HCT116 (cell line): Measurements from ENCODE around the gene ITGBL1. TPM values are rescaled to one million over a fixed set of nuclear protein-coding genes. Genes with fewer than 3 reads are reported as not detected.

Source experiments
- ATAC-seq: fragments of 200-7000 bp; cut with Tn5 transposase; 2 replicates; pipeline ENCODE4 v1.9.1; 2020; ENCODE audit warnings: mild to moderate bottlenecking, moderate library complexity
- BruUV-seq: library from RNA; stranded (reverse); fragments of 400-500 nt; replicated peaks from 2 replicates; lab custom pipeline; 2021; lab: Mats Ljungman, UMichigan
- CTCF ChIA-PET: fragments of 300-600 bp; sonication (Branson Sonifier 250); formaldehyde crosslinking; loops from one replicate; lab custom pipeline; 2021; ENCODE audit warnings: antibody characterized with exemption; lab: Charles Lee
- POLR2A ChIA-PET: fragments of 300-600, 350-600 bp; sonication (Branson Sonifier 250); formaldehyde crosslinking; loops from one replicate; lab custom pipeline; 2021; ENCODE audit warnings: antibody characterized with exemption; lab: Charles Lee
- RAD21 ChIA-PET, 2 experiments: fragments of 300-600 bp; sonication (Branson Sonifier 250); formaldehyde crosslinking; loops; one replicate each; lab custom pipeline; 2023; ENCODE audit warnings: low total read pairs in 2 of 2; ENCODE audit not compliant: uncharacterized antibody in 2 of 2, unreplicated experiment in 2 of 2, low non-redundant PET in 1 of 2; lab: Charles Lee
- DNase-seq: peaks from one replicate; pipeline ENCODE4 v3.0.0-alpha.2; 2010; ENCODE audit warnings: low read depth, low spot score
- H2AFZ ChIP-seq: fragments of 200-600 bp; shearing (Covaris generic), sonication (generic); 2 replicates; pipeline ENCODE4 v1.6.1; 2017; ENCODE audit warnings: low read depth, mixed run types, mixed read lengths, antibody characterized with exemption, low read length; ENCODE audit not compliant: poor library complexity, severe bottlenecking
- H3K27ac ChIP-seq: 2 replicates; pipeline ENCODE4 v1.5.1; 2012; ENCODE audit warnings: low read depth, low read length
- H3K27me3 ChIP-seq: fragments of 200-600 bp; sonication (generic); 2 replicates; pipeline ENCODE4 v1.6.1; 2016; ENCODE audit warnings: mixed run types, low read length, mixed read lengths; ENCODE audit not compliant: insufficient read depth
- H3K36me3 ChIP-seq, 2 experiments: fragments of 200-500 bp in 1 of 2; fragments of 200-600 bp in 1 of 2; sonication (Bioruptor generic) in 1 of 2; sonication (generic) in 1 of 2; 2 replicates each; pipeline versions ENCODE4 v1.5.1 to v1.6.1; 2014 to 2016; ENCODE audit warnings: low read length in 2 of 2, inconsistent platforms in 1 of 2, mixed read lengths in 1 of 2, mixed run types in 1 of 2; ENCODE audit not compliant: insufficient read depth in 2 of 2, control insufficient read depth in 1 of 2
- H3K4me1 ChIP-seq, 2 experiments: fragments of 200-600 bp in 1 of 2; sonication (generic) in 1 of 2; 2 replicates each; pipeline versions ENCODE4 v1.5.1 to v1.6.1; 2012 to 2017; ENCODE audit warnings: low read length in 2 of 2, inconsistent platforms in 1 of 2, mild to moderate bottlenecking in 1 of 2, mixed read lengths in 1 of 2, mixed run types in 1 of 2, moderate library complexity in 1 of 2; ENCODE audit not compliant: insufficient read depth in 2 of 2, control insufficient read depth in 1 of 2
- H3K4me2 ChIP-seq: fragments of 200-600 bp; sonication (generic); 2 replicates; pipeline ENCODE4 v1.6.1; 2017; ENCODE audit warnings: mixed run types, low read length, mixed read lengths
- H3K4me3 ChIP-seq, 2 experiments: fragments of 200-600 bp in 1 of 2; sonication (generic) in 1 of 2; replicated peaks in 1 of 2; 2 replicates each; pipeline ENCODE4 v1.5.1; 2011 to 2016; ENCODE audit warnings: low read length in 2 of 2, control low read depth in 1 of 2, low read depth in 1 of 2, mild to moderate bottlenecking in 1 of 2, mixed read lengths in 1 of 2, mixed run types in 1 of 2
- H3K79me2 ChIP-seq: fragments of 200-600 bp; sonication (generic); 2 replicates; pipeline ENCODE4 v1.6.1; 2017; ENCODE audit warnings: mild to moderate bottlenecking, mixed run types, low read length, moderate library complexity, mixed read lengths; ENCODE audit not compliant: insufficient read depth
- H3K9ac ChIP-seq: fragments of 200-600 bp; sonication (generic); 2 replicates; pipeline ENCODE4 v1.6.1; 2016; ENCODE audit warnings: low read length, mixed read lengths
- H3K9me2 ChIP-seq: fragments of 200-600 bp; sonication (generic), shearing (Covaris generic); 2 replicates; pipeline ENCODE4 v1.6.1; 2017; ENCODE audit warnings: mixed run types, mild to moderate bottlenecking, moderate library complexity; ENCODE audit not compliant: insufficient read depth
- H3K9me3 ChIP-seq, 2 experiments: fragments of 200-500 bp in 1 of 2; fragments of 200-600 bp in 1 of 2; sonication (Bioruptor generic) in 1 of 2; sonication (generic) in 1 of 2; 2 replicates each; pipeline ENCODE4 v1.6.1; 2014 to 2017; ENCODE audit warnings: low read length in 2 of 2, mixed read lengths in 2 of 2, inconsistent platforms in 1 of 2, low read depth in 1 of 2, mild to moderate bottlenecking in 1 of 2, mixed run types in 1 of 2, moderate library complexity in 1 of 2; ENCODE audit not compliant: control insufficient read depth in 1 of 2, insufficient read depth in 1 of 2
- H4K20me1 ChIP-seq: fragments of 200-600 bp; sonication (generic), shearing (Covaris generic); 2 replicates; pipeline ENCODE4 v1.6.1; 2017; ENCODE audit warnings: mixed run types, mild to moderate bottlenecking, moderate library complexity; ENCODE audit not compliant: insufficient read depth
- ATF3 ChIP-seq: IDR thresholded peaks from 2 replicates; pipeline ENCODE4 v1.6.1; 2012
- CBX3 ChIP-seq: IDR thresholded peaks from 2 replicates; pipeline ENCODE4 v1.6.1; 2012; ENCODE audit warnings: low read depth
- CTCF ChIP-seq, 3 experiments: fragments of 200-600 bp in 1 of 3; sonication (generic) in 1 of 3; IDR thresholded peaks in 2 of 3; conservative IDR thresholded peaks in 1 of 3; 2 replicates each; pipeline ENCODE4 v1.5.1; 2012 to 2017; ENCODE audit warnings: low read depth in 2 of 3, low read length in 2 of 3, antibody characterized with exemption in 1 of 3, borderline replicate concordance in 1 of 3, control low read depth in 1 of 3, mild to moderate bottlenecking in 1 of 3, mixed read lengths in 1 of 3, mixed run types in 1 of 3, moderate library complexity in 1 of 3; ENCODE audit not compliant: insufficient read depth in 1 of 3
- EZH2 ChIP-seq: fragments of 200-600 bp; sonication (generic); IDR thresholded peaks from 2 replicates; pipeline ENCODE4 v1.6.1; 2017; ENCODE audit warnings: antibody characterized with exemption, mixed run types
- FOSL1 ChIP-seq: IDR thresholded peaks from 2 replicates; pipeline ENCODE4 v1.6.1; 2012; ENCODE audit warnings: low read depth
- JUND ChIP-seq: IDR thresholded peaks from 2 replicates; pipeline ENCODE4 v1.6.1; 2012
- MAX ChIP-seq: IDR thresholded peaks from 2 replicates; pipeline ENCODE4 v1.6.1; 2012
- POLR2A ChIP-seq: IDR thresholded peaks from 2 replicates; pipeline ENCODE4 v1.7.0; 2011; ENCODE audit warnings: borderline replicate concordance; ENCODE audit not compliant: insufficient read depth, insufficient read length; ENCODE audit errors: extremely low read depth
- RAD21 ChIP-seq: IDR thresholded peaks from 2 replicates; pipeline ENCODE4 v1.6.1; 2012; ENCODE audit warnings: low read depth, mild to moderate bottlenecking
- REST ChIP-seq: IDR thresholded peaks from 2 replicates; pipeline ENCODE4 v1.6.1; 2012; ENCODE audit warnings: low read depth
- SRF ChIP-seq: IDR thresholded peaks from 2 replicates; pipeline ENCODE4 v1.6.1; 2012; ENCODE audit warnings: low read depth
- YY1 ChIP-seq: IDR thresholded peaks from 2 replicates; pipeline ENCODE4 v1.6.1; 2011; ENCODE audit warnings: low read length, low read depth, moderate library complexity, mild to moderate bottlenecking; ENCODE audit not compliant: insufficient replicate concordance; ENCODE audit errors: extremely low read depth
- intact Hi-C: fragments of 100-400 bp; cut with micrococcal nuclease; formaldehyde crosslinking; loops from 2 replicates; pipeline ENCODE4 v1.10.0; 2022
- total RNA-seq: library from RNA; stranded (reverse); gene quantifications from one replicate; pipeline ENCODE4 v1.2.1, GENCODE V29; 2021; ENCODE audit not compliant: unreplicated experiment

The ITGBL1 gene
- total RNA-seq, 1 experiment from 2014 or later, result 0.66 TPM

- RAD21 ChIA-PET, result no interaction called here
- intact Hi-C loops, result no loop called here
These were observed 221.1 kb downstream of the ITGBL1 start for GRCh38 chr13:101673360-101674105.

GRCh38 chr13:101681834-101682233 is 229.4 kb downstream of the ITGBL1 start:
- no peak overlapping the region for H3K9ac ChIP-seq
- POLR2A ChIA-PET, result no interaction called here
- intact Hi-C loops, result no loop called here
- no peak for TF ChIP-seq REST
- TF ChIP-seq CBX3, result no peak
- no peak for TF ChIP-seq JUND
- TF ChIP-seq RAD21, result no peak
- no peak for TF ChIP-seq YY1
- TF ChIP-seq ATF3, result no peak
- TF ChIP-seq SRF, result no peak
- TF ChIP-seq CTCF (IDR thresholded peaks at IDR 0.05 in 2 of 3, conservative IDR thresholded peaks at IDR 0.05 in 1 of 3; ENCODE audit: borderline replicate concordance in 1 of 3, insufficient read depth in 1 of 3, low read depth in 2 of 3, low read length in 2 of 3), result no peak
- TF ChIP-seq FOSL1, result no peak
- no peak for TF ChIP-seq MAX
- no peak for TF ChIP-seq POLR2A

More at GRCh38 chr13:101673360-101674105, 221.1 kb downstream of the ITGBL1 start:
- no peak overlapping the region for H3K4me2 ChIP-seq
- TF ChIP-seq EZH2 (no peak), YY1 (no peak)
- H3K9me2 ChIP-seq, result no peaks in the 10 kb centered on the region
- no peaks in the 10 kb centered on the region for H3K4me1 ChIP-seq
- ATAC-seq, result no peak
- CTCF ChIA-PET, result no interaction called here
- H3K9me3 ChIP-seq, result no peaks in the 10 kb centered on the region
- H3K9ac ChIP-seq, result no peak overlapping the region
- no peaks in the 10 kb centered on the region for H3K27me3 ChIP-seq
- no peaks in the 10 kb centered on the region for H4K20me1 ChIP-seq
- BruUV-seq, result no TSS peak
- H3K4me3 ChIP-seq, result no peak overlapping the region
- no peak overlapping the region for H3K27ac ChIP-seq
- H2AFZ ChIP-seq, result no peak overlapping the region
- no peak for DNase-seq
- no peaks in the 10 kb centered on the region for H3K79me2 ChIP-seq
- no peaks in the 10 kb centered on the region for H3K36me3 ChIP-seq
- POLR2A ChIA-PET, result no interaction called here

More at GRCh38 chr13:101681834-101682233, 229.4 kb downstream of the ITGBL1 start:
- ChIA-PET CTCF (no interaction called here), RAD21 (no interaction called here)
- ATAC-seq, result no peak
- H3K27ac ChIP-seq, result no peak overlapping the region
- no peak overlapping the region for H3K4me2 ChIP-seq
- H4K20me1 ChIP-seq, result no peaks in the 10 kb centered on the region
- H3K9me3 ChIP-seq, result peaks cover 0 to 5% of the 10 kb centered on the region in 2 experiments; a peak in 3 of 4 replicates
- no peaks in the 10 kb centered on the region for H3K27me3 ChIP-seq
- no peak for DNase-seq
- no peaks in the 10 kb centered on the region for H3K9me2 ChIP-seq
- BruUV-seq, result no TSS peak
- H3K79me2 ChIP-seq, result no peaks in the 10 kb centered on the region
- H3K4me1 ChIP-seq, result no peaks in the 10 kb centered on the region
- H3K4me3 ChIP-seq, result no peak overlapping the region
- H3K36me3 ChIP-seq, result no peaks in the 10 kb centered on the region
- H2AFZ ChIP-seq, result no peak overlapping the region
